ENCODE results near the gene CDRT4.

DNA sequence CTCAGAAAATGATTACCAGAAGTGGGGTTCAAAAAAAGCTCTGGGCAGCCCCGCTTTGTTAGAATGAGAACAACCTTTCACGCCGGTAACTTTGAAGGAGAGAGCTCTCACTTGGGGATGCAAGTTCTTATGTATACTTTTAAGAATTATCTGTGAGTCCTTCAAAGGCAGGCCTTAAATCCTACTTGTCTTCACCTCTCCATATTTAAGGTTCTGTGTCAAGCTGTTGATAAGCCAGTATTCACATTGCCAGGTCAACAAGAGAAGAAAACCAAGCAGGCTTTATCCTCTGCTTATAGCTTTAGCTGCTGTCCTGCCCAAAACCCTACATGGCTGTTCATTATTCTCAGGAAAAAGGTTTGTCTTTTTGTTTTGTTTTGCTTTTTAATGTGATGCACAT is 42.9 kb downstream of the CDRT4 start:
- TF ChIP-seq, protein P1, sequence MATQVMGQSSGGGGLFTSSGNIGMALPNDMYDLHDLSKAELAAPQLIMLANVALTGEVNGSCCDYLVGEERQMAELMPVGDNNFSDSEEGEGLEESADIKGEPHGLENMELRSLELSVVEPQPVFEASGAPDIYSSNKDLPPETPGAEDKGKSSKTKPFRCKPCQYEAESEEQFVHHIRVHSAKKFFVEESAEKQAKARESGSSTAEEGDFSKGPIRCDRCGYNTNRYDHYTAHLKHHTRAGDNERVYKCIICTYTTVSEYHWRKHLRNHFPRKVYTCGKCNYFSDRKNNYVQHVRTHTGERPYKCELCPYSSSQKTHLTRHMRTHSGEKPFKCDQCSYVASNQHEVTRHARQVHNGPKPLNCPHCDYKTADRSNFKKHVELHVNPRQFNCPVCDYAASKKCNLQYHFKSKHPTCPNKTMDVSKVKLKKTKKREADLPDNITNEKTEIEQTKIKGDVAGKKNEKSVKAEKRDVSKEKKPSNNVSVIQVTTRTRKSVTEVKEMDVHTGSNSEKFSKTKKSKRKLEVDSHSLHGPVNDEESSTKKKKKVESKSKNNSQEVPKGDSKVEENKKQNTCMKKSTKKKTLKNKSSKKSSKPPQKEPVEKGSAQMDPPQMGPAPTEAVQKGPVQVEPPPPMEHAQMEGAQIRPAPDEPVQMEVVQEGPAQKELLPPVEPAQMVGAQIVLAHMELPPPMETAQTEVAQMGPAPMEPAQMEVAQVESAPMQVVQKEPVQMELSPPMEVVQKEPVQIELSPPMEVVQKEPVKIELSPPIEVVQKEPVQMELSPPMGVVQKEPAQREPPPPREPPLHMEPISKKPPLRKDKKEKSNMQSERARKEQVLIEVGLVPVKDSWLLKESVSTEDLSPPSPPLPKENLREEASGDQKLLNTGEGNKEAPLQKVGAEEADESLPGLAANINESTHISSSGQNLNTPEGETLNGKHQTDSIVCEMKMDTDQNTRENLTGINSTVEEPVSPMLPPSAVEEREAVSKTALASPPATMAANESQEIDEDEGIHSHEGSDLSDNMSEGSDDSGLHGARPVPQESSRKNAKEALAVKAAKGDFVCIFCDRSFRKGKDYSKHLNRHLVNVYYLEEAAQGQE (IDR thresholded peaks at IDR 0.05; ENCODE audit: low read depth, low read length), result no peak
- TF ChIP-seq, protein P2, sequence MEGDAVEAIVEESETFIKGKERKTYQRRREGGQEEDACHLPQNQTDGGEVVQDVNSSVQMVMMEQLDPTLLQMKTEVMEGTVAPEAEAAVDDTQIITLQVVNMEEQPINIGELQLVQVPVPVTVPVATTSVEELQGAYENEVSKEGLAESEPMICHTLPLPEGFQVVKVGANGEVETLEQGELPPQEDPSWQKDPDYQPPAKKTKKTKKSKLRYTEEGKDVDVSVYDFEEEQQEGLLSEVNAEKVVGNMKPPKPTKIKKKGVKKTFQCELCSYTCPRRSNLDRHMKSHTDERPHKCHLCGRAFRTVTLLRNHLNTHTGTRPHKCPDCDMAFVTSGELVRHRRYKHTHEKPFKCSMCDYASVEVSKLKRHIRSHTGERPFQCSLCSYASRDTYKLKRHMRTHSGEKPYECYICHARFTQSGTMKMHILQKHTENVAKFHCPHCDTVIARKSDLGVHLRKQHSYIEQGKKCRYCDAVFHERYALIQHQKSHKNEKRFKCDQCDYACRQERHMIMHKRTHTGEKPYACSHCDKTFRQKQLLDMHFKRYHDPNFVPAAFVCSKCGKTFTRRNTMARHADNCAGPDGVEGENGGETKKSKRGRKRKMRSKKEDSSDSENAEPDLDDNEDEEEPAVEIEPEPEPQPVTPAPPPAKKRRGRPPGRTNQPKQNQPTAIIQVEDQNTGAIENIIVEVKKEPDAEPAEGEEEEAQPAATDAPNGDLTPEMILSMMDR (IDR thresholded peaks at IDR 0.05), result no peak
- TF ChIP-seq EP300 (IDR thresholded peaks at IDR 0.05; ENCODE audit: borderline replicate concordance in 1 of 2, low read depth in 1 of 2, low read length in 1 of 2) (no peak), POLR2AphosphoS5 (IDR thresholded peaks at IDR 0.05; ENCODE audit: low read depth, low read length) (no peak), CHD2 (IDR thresholded peaks at IDR 0.05; ENCODE audit: low read length, partially characterized antibody) (no peak), SMC3 (IDR thresholded peaks at IDR 0.05; ENCODE audit: low read depth, low read length) (no peak)

Measured in SK-N-SH (cell line).